ENCODE measurements around the gene POP4. TPM values are rescaled to one million over a fixed set of nuclear protein-coding genes. Genes with fewer than 3 reads are reported as not detected.

The POP4 gene
- total RNA-seq, 4 donors from 2014 or later: 6.4 to 59.7 (median 38.7) TPM

GRCh38 chr19:29636553-29637360 is 30.7 kb downstream of the POP4 start:
- DNase-seq: no peak
- no peak overlapping the region for H3K27ac ChIP-seq
- intact Hi-C loops (cut with DNase I; ENCODE audit: low total_unique reads): no loop called here
- no peaks in the 10 kb centered on the region for H3K36me3 ChIP-seq
- H3K9me3 ChIP-seq: no peaks in the 10 kb centered on the region
- in situ Hi-C loops (cut with MboI; ENCODE audit: low pct_ligation_motif_present in 1 of 4, low pct_unique_long_range_greater_than_20kb in 1 of 4, low sequenced_read_pairs in 3 of 4): no loop called here
- no peaks in the 10 kb centered on the region for H3K27me3 ChIP-seq
- 45 to 55% methylated on average over 5 to 12 of the region's 12 CpGs for WGBS, 2 donors (ENCODE audit: low coverage in 1 of 2)
- no peak overlapping the region for H3K4me3 ChIP-seq
- TF ChIP-seq, protein P1, sequence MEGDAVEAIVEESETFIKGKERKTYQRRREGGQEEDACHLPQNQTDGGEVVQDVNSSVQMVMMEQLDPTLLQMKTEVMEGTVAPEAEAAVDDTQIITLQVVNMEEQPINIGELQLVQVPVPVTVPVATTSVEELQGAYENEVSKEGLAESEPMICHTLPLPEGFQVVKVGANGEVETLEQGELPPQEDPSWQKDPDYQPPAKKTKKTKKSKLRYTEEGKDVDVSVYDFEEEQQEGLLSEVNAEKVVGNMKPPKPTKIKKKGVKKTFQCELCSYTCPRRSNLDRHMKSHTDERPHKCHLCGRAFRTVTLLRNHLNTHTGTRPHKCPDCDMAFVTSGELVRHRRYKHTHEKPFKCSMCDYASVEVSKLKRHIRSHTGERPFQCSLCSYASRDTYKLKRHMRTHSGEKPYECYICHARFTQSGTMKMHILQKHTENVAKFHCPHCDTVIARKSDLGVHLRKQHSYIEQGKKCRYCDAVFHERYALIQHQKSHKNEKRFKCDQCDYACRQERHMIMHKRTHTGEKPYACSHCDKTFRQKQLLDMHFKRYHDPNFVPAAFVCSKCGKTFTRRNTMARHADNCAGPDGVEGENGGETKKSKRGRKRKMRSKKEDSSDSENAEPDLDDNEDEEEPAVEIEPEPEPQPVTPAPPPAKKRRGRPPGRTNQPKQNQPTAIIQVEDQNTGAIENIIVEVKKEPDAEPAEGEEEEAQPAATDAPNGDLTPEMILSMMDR (IDR thresholded peaks at IDR 0.05): no peak
- no peak for TF ChIP-seq EP300 (IDR thresholded peaks at IDR 0.05; ENCODE audit: low read depth)
- no peak for TF ChIP-seq POLR2A (IDR thresholded peaks at IDR 0.05)
- no peak for TF ChIP-seq POLR2AphosphoS5 (IDR thresholded peaks at IDR 0.05)
- H3K4me1 ChIP-seq: no peaks in the 10 kb centered on the region

GRCh38 chr19:29639086-29639485 is 33.0 kb downstream of the POP4 start:
- WGBS, 2 donors (ENCODE audit: low coverage in 1 of 2): 84 to 92% methylated on average over 6 to 8 of the region's 8 CpGs
- in situ Hi-C loops (cut with MboI; ENCODE audit: low pct_ligation_motif_present in 1 of 4, low pct_unique_long_range_greater_than_20kb in 1 of 4, low sequenced_read_pairs in 3 of 4) (no loop called here), intact Hi-C loops (cut with DNase I; ENCODE audit: low total_unique reads) (no loop called here)
- Histone ChIP-seq H3K36me3 (no peaks in the 10 kb centered on the region), H3K27ac (no peak overlapping the region), H3K9me3 (no peaks in the 10 kb centered on the region), H3K4me3 (no peak overlapping the region), H3K27me3 (no peaks in the 10 kb centered on the region), H3K4me1 (no peaks in the 10 kb centered on the region)
- DNase-seq: no peak
- no peak for TF ChIP-seq POLR2AphosphoS5 (IDR thresholded peaks at IDR 0.05)
- TF ChIP-seq POLR2A (IDR thresholded peaks at IDR 0.05): no peak
- TF ChIP-seq, protein P1 (IDR thresholded peaks at IDR 0.05): no peak
- no peak for TF ChIP-seq EP300 (IDR thresholded peaks at IDR 0.05; ENCODE audit: low read depth)

DNA sequence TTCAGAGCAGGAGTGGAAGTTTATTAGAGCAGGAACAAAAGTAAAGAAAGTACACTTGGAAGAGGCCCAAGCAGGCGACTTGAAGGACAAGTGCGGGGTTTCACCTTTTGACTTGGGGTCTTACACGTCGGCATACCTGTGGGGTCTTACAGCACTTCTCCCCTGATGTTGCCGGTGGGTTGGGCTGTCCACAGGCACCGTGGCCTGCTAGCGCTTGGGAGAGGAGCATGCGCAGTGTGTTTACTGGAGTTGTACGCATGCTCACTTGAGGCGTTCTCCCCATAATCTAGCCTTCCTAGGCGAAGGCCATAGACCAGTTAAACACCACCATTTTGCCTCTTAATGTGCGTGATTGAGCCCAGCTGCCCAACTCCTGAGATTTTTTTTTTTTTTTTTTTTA is 34.1 kb downstream of the POP4 start:
- Histone ChIP-seq H3K9me3 (no peaks in the 10 kb centered on the region), H3K27me3 (peaks cover 3% of the 10 kb centered on the region), H3K4me3 (no peak overlapping the region), H3K4me1 (no peaks in the 10 kb centered on the region), H3K27ac (no peak overlapping the region), H3K36me3 (no peaks in the 10 kb centered on the region)
- DNase-seq: no peak
- intact Hi-C loops (cut with DNase I; ENCODE audit: low total_unique reads) (no loop called here), in situ Hi-C loops (cut with MboI; ENCODE audit: low pct_ligation_motif_present in 1 of 4, low pct_unique_long_range_greater_than_20kb in 1 of 4, low sequenced_read_pairs in 3 of 4) (no loop called here)
- TF ChIP-seq EP300 (IDR thresholded peaks at IDR 0.05; ENCODE audit: low read depth) (no peak), POLR2AphosphoS5 (IDR thresholded peaks at IDR 0.05) (no peak), POLR2A (IDR thresholded peaks at IDR 0.05) (no peak)
- TF ChIP-seq, protein P1 (IDR thresholded peaks at IDR 0.05): no peak
- 86% methylated on average over 12 of the region's 12 CpGs; no CpG with 5 or more reads in 1 of the 2 donors for WGBS, 2 donors (ENCODE audit: low coverage in 1 of 2)

GRCh38 chr19:29641597-29641996 is 35.5 kb downstream of the POP4 start:
- Histone ChIP-seq H3K9me3 (no peaks in the 10 kb centered on the region), H3K27me3 (peaks cover 4% of the 10 kb centered on the region), H3K36me3 (no peaks in the 10 kb centered on the region), H3K4me3 (no peak overlapping the region), H3K4me1 (peaks cover 0 to 7% (median 0%) of the 10 kb centered on the region in 4 donors), H3K27ac (no peak overlapping the region)
- intact Hi-C loops (cut with DNase I; ENCODE audit: low total_unique reads): no loop called here
- in situ Hi-C loops (cut with MboI; ENCODE audit: low pct_ligation_motif_present in 1 of 4, low pct_unique_long_range_greater_than_20kb in 1 of 4, low sequenced_read_pairs in 3 of 4): no loop called here
- no peak for TF ChIP-seq EP300 (IDR thresholded peaks at IDR 0.05; ENCODE audit: low read depth)
- no peak for TF ChIP-seq POLR2A (IDR thresholded peaks at IDR 0.05)
- no peak for TF ChIP-seq POLR2AphosphoS5 (IDR thresholded peaks at IDR 0.05)
- TF ChIP-seq, protein P1 (IDR thresholded peaks at IDR 0.05): no peak
- no peak for DNase-seq
- WGBS, 2 donors (ENCODE audit: low coverage in 1 of 2): 71 to 78% methylated on average over 2 of the region's 2 CpGs

Data from transverse colon (tissue), 4 donors.